KMS-11 (cell line): Measurements from ENCODE around the gene ESPNL.

Experiments used
- H2AFZ ChIP-seq: fragments of 200-600 bp; sonication (generic); 2 replicates; pipeline ENCODE4 v1.6.1; 2016; ENCODE audit warnings: antibody characterized with exemption, mixed run types, low read depth
- H3K27ac ChIP-seq: fragments of 200-600 bp; sonication (generic); 2 replicates; pipeline ENCODE4 v1.6.1; 2016; ENCODE audit warnings: mild to moderate bottlenecking, mixed run types
- H3K27me3 ChIP-seq: fragments of 200-600 bp; sonication (generic); 2 replicates; pipeline ENCODE4 v1.6.1; 2017; ENCODE audit warnings: mild to moderate bottlenecking, low read depth, mixed run types, moderate library complexity; ENCODE audit not compliant: insufficient read depth
- H3K36me3 ChIP-seq: fragments of 200-600 bp; sonication (generic); 2 replicates; pipeline ENCODE4 v1.6.1; 2017; ENCODE audit warnings: mild to moderate bottlenecking, mixed run types; ENCODE audit not compliant: insufficient read depth
- H3K4me1 ChIP-seq: fragments of 200-600 bp; sonication (generic); 2 replicates; pipeline ENCODE4 v1.6.1; 2016; ENCODE audit warnings: mild to moderate bottlenecking, low read depth, mixed run types; ENCODE audit not compliant: poor library complexity, severe bottlenecking
- H3K4me2 ChIP-seq: fragments of 200-600 bp; sonication (generic); 2 replicates; pipeline ENCODE4 v1.7.0; 2016; ENCODE audit warnings: mild to moderate bottlenecking, mixed run types
- H3K4me3 ChIP-seq: fragments of 200-600 bp; sonication (generic); IDR thresholded peaks from 2 replicates; pipeline ENCODE4 v1.6.1; 2017; ENCODE audit warnings: low read depth, low read length, mixed read lengths; ENCODE audit not compliant: insufficient read depth
- H3K79me2 ChIP-seq: fragments of 200-600 bp; sonication (generic); 2 replicates; pipeline ENCODE4 v1.6.1; 2016; ENCODE audit warnings: low read depth, mixed run types; ENCODE audit not compliant: insufficient read depth
- H3K9ac ChIP-seq: fragments of 200-600 bp; sonication (generic); 2 replicates; pipeline ENCODE4 v1.6.1; 2016; ENCODE audit warnings: mild to moderate bottlenecking, mixed run types
- H4K20me1 ChIP-seq: fragments of 200-600 bp; sonication (generic); 2 replicates; pipeline ENCODE4 v1.6.1; 2016; ENCODE audit warnings: mild to moderate bottlenecking, mixed run types; ENCODE audit not compliant: insufficient read depth
- TF ChIP-seq, protein P1 (sequence below): fragments of 200-600 bp; sonication (generic); conservative IDR thresholded peaks from 2 replicates; pipeline ENCODE4 v1.6.1; 2017; ENCODE audit warnings: low read depth, mild to moderate bottlenecking, antibody characterized with exemption, low read length, moderate library complexity, mixed read lengths

The ESPNL gene

DNA sequence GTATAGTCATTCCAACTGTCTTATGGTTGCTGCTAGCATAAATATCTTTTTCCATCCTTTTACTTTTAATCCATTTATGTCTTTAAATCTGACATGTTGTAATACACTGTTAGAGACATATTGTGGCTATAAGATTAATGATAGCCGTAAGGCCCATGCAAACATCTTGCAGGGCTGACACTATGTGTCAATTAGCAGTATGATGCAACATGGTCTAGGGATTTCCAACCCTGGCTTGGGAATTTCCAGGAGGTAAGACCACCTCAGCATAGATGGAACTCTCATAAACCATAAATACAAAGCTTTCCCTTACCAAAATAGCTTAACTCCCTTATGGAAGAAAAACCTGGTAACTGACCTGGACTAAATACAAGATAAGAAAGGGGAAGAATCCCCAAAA is 22.8 kb upstream of the ESPNL start:
- H3K9ac ChIP-seq, result no peak overlapping the region
- TF ChIP-seq, protein P1, sequence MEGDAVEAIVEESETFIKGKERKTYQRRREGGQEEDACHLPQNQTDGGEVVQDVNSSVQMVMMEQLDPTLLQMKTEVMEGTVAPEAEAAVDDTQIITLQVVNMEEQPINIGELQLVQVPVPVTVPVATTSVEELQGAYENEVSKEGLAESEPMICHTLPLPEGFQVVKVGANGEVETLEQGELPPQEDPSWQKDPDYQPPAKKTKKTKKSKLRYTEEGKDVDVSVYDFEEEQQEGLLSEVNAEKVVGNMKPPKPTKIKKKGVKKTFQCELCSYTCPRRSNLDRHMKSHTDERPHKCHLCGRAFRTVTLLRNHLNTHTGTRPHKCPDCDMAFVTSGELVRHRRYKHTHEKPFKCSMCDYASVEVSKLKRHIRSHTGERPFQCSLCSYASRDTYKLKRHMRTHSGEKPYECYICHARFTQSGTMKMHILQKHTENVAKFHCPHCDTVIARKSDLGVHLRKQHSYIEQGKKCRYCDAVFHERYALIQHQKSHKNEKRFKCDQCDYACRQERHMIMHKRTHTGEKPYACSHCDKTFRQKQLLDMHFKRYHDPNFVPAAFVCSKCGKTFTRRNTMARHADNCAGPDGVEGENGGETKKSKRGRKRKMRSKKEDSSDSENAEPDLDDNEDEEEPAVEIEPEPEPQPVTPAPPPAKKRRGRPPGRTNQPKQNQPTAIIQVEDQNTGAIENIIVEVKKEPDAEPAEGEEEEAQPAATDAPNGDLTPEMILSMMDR, result no peak
- H2AFZ ChIP-seq, result no peak overlapping the region
- no peaks in the 10 kb centered on the region for H3K4me1 ChIP-seq
- no peaks in the 10 kb centered on the region for H3K79me2 ChIP-seq
- H3K27me3 ChIP-seq, result no peaks in the 10 kb centered on the region
- H3K27ac ChIP-seq, result no peak overlapping the region
- H3K36me3 ChIP-seq, result no peaks in the 10 kb centered on the region
- H4K20me1 ChIP-seq, result no peaks in the 10 kb centered on the region
- H3K4me3 ChIP-seq, result no peak overlapping the region
- H3K4me2 ChIP-seq, result no peak overlapping the region

GRCh38 chr2:238079874-238080327 is 20.2 kb upstream of the ESPNL start:
- H3K9ac ChIP-seq, result no peak overlapping the region
- H3K79me2 ChIP-seq, result no peaks in the 10 kb centered on the region
- TF ChIP-seq, protein P1, result no peak
- no peaks in the 10 kb centered on the region for H3K27me3 ChIP-seq
- no peak overlapping the region for H3K27ac ChIP-seq
- H3K4me3 ChIP-seq, result no peak overlapping the region
- no peak overlapping the region for H2AFZ ChIP-seq
- no peak overlapping the region for H3K4me2 ChIP-seq
- no peaks in the 10 kb centered on the region for H3K36me3 ChIP-seq
- H4K20me1 ChIP-seq, result no peaks in the 10 kb centered on the region
- no peaks in the 10 kb centered on the region for H3K4me1 ChIP-seq

DNA sequence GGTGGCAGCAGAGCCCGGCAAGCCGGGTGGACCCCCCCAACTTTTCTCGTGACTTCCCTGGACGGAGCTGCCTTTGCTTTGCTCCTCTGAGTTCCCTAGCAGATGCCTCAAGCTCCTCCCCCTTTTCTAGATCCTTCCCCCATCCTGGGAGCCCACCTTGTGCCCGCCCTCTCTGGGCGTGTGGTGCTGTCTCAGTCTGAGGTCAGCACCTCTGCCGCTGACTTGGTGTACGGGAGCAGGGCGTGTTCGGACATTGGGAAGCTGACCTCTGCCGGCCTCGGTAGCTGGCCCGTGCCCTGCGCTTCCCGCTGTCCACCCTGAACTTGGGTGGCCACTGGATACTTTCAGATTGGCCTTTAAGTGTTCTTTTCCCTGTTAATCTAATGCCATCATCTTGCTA is 19.6 kb upstream of the ESPNL start:
- no peaks in the 10 kb centered on the region for H3K4me1 ChIP-seq
- H3K4me2 ChIP-seq, result no peak overlapping the region
- no peak overlapping the region for H3K4me3 ChIP-seq
- no peaks in the 10 kb centered on the region for H3K27me3 ChIP-seq
- H3K79me2 ChIP-seq, result no peaks in the 10 kb centered on the region
- TF ChIP-seq, protein P1, result no peak
- no peak overlapping the region for H3K9ac ChIP-seq
- no peaks in the 10 kb centered on the region for H4K20me1 ChIP-seq
- H3K36me3 ChIP-seq, result no peaks in the 10 kb centered on the region
- no peak overlapping the region for H3K27ac ChIP-seq
- no peak overlapping the region for H2AFZ ChIP-seq

DNA sequence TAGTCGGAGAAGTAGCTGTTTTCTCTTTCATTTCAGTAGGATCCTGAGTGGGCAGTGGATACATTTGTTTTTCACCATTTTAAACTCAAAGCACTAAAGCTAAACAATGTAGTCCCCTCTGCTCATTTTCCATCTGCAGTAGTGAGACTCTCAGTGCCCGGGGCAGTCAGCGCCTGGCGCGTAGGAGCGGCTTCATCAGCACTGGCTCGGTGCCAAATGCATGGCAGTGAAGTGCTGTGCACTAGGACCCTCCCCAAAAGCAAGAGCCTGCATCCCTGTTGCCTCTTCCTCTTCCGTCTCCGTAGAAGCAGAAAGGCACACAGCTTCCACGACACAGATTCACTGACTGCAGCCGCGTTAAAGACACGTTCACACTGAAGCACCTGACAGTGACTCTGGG is 19.0 kb upstream of the ESPNL start:
- Histone ChIP-seq H3K4me3 (no peak overlapping the region), H3K9ac (no peak overlapping the region), H2AFZ (no peak overlapping the region), H3K27me3 (no peaks in the 10 kb centered on the region), H3K4me1 (no peaks in the 10 kb centered on the region), H3K79me2 (no peaks in the 10 kb centered on the region), H3K4me2 (no peak overlapping the region), H3K27ac (no peak overlapping the region), H4K20me1 (no peaks in the 10 kb centered on the region), H3K36me3 (no peaks in the 10 kb centered on the region)
- TF ChIP-seq, protein P1, result no peak
